ENCODE results near the gene DAZAP1. TPM values are rescaled to one million over a fixed set of nuclear protein-coding genes. Genes with fewer than 3 reads are reported as not detected.

DAZAP1 gene
- total RNA-seq, 4 donors from 2014 or later, result 28.6 to 60.5 (median 48.2) TPM

DNA sequence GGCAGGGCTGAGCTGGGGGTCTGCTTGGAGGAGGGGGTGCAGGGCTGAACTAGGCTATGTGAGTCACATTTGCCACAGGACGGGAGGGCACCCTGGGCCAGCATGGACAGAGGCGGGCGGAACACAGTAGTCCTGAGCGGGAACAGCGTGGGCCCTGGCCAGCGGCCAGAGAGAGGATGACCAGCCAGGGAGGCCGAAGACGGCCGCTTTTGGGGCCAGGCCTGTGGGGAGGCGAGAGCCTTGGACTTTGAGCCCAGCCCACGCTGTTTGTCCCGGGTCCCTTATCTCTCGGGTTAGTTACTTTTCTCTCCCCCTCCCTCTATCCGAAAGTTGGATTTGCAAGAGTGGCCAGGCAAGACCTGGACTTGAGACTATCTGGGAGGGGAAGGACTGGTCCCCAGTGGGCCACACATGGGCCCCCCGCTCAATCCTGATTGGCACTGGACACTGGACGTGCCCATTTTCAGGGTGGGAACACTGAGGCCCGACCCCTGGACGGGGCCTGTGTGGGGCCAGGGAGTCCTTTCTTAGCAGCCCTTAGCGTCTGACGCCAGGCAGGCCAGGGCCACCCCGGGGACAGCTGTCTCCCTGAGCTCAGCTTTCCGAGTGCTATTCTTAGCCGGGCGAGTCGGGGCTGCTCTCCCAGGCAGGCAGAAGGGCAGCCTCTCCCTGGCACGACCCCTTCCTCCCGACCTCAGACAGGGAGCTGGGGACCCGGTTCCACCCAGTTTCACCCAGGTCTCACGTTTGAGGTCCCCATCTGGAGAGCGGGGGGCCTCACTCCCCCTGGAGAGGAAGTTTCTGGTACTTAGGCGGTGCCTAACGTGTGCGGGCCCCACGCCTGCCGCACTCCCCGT is 6.9 kb upstream of the DAZAP1 start:
- TF ChIP-seq POLR2A (IDR thresholded peaks at IDR 0.05), result no peak
- TF ChIP-seq, protein P1, sequence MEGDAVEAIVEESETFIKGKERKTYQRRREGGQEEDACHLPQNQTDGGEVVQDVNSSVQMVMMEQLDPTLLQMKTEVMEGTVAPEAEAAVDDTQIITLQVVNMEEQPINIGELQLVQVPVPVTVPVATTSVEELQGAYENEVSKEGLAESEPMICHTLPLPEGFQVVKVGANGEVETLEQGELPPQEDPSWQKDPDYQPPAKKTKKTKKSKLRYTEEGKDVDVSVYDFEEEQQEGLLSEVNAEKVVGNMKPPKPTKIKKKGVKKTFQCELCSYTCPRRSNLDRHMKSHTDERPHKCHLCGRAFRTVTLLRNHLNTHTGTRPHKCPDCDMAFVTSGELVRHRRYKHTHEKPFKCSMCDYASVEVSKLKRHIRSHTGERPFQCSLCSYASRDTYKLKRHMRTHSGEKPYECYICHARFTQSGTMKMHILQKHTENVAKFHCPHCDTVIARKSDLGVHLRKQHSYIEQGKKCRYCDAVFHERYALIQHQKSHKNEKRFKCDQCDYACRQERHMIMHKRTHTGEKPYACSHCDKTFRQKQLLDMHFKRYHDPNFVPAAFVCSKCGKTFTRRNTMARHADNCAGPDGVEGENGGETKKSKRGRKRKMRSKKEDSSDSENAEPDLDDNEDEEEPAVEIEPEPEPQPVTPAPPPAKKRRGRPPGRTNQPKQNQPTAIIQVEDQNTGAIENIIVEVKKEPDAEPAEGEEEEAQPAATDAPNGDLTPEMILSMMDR (IDR thresholded peaks at IDR 0.05), result no peak
- H3K4me3 ChIP-seq (ENCODE audit: low read depth, poor library complexity, severe bottlenecking), result peak overlapping the region; percentile 15
- no peak for DNase-seq (ENCODE audit: low spot score in 2 of 2)
- intact Hi-C loops (cut with DNase I; ENCODE audit: low total_unique reads), result no loop called here
- WGBS, 2 donors, result 17 to 28% methylated on average over 24 to 31 of the region's 36 CpGs

DNA sequence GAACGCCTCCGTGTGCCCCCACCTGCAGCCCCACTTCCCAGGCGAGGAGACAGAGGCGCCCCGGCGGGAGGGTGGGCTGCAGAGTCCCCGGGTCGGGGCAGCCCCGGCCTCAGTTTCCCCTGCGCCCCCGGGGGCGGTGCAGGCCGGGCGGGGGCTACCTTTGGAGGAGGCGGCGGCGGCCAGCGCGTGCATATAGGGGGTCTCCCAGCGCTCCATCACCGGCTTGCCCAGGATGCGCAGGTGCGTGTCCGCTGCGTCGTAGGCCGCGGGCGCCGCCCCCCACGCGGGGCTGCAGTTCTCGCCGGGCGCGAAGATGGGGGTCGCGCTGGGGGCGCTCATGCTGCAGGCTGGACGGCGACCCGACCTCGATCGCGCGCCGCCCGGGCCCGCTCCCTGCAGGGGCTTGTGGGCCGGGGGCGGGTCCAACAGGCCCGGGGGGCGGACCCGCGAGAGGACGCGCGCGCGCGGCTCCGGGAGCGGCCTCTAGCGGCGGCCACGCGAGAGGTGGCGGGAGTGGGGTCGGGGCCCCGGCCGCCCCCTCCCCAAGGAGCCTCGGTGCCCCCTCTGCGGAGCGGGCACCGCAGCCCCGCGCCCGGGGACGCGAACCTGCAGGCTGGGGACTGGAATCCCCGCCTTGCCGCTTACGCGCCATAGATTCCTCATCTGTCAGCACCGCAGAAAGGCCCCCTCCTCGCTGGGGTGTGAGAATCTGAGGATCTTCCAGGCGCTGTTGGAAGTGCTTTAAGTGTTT is 6.1 kb upstream of the DAZAP1 start, which contains the start of gene GAMT:
TSS of gene GAMT (minus strand) at position 405 of the 751 bp plus-strand sequence. CDS start at position 339, 66 bp downstream.
- no peak for DNase-seq (ENCODE audit: low spot score in 2 of 2)
- intact Hi-C loops (cut with DNase I; ENCODE audit: low total_unique reads), result no loop called here
- H3K4me3 ChIP-seq (ENCODE audit: low read depth, poor library complexity, severe bottlenecking), result peak within 1 kb of the TSS; percentile 15
- WGBS, 2 donors, result 2 to 4% methylated on average over 31 to 36 of the region's 87 CpGs
- no peak for TF ChIP-seq POLR2A (IDR thresholded peaks at IDR 0.05)
- TF ChIP-seq, protein P1 (IDR thresholded peaks at IDR 0.05), result no peak

DNA sequence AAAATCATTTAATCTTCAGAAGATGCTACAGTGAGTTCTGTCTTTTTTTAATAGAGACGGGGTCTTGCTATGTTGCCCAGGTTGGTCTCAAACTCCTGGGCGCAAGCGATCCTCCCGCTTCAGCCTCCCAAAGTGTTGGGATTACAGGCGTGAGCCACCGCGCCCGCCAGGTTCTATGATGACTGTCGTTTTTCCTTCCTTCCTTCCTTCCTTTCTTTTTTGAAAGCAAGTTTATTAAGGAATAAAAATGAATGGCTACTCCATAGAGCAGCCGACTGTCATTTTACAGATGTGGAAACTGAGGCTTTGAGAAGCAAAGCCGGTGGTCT is 5.5 kb upstream of the DAZAP1 start:
- TF ChIP-seq, protein P1 (IDR thresholded peaks at IDR 0.05), result no peak
- TF ChIP-seq POLR2A (IDR thresholded peaks at IDR 0.05), result no peak
- no peak overlapping the region for H3K4me3 ChIP-seq (ENCODE audit: low read depth, poor library complexity, severe bottlenecking)
- no peak for DNase-seq (ENCODE audit: low spot score in 2 of 2)
- intact Hi-C loops (cut with DNase I; ENCODE audit: low total_unique reads), result no loop called here
- WGBS, 2 donors, result 54 to 68% methylated on average over 11 of the region's 11 CpGs

DNA sequence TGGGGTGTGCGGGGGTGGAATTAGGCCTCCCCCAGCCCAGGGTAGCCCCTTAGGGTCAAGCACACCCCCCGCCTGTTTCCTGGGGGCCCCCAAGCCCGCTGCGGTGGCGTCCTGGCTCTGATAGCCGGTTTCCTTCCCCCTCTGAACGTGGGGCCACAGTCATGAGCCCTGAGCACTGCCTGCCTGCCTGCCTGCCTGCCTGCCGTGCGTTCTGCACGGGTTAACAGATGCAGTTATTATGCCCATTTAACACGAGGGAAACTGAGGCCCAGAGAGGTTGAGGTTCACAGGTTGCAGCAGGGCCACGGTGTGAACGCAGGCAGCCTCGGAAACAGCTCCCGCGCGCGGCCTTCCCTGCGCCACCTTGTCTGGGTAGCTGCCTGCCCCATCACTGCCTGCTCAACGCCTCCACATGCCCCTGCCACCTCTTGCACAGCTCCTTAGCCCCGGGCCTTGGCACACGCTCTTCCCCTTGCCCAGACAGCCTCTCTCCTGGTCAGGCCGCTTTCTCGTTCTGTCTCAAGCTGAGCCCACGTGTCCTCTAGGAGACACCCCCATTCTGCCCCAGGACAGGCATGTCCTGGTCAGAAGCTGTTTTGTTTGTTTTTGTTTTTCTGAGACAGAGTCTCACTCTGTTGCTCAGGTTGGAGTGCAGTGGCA is 4.8 kb upstream of the DAZAP1 start:
- TF ChIP-seq POLR2A (IDR thresholded peaks at IDR 0.05), result no peak
- TF ChIP-seq, protein P1 (IDR thresholded peaks at IDR 0.05), result no peak
- intact Hi-C loops (cut with DNase I; ENCODE audit: low total_unique reads), result no loop called here
- WGBS, 2 donors, result 29 to 35% methylated on average over 16 to 23 of the region's 25 CpGs
- no peak for DNase-seq (ENCODE audit: low spot score in 2 of 2)
- H3K4me3 ChIP-seq (ENCODE audit: low read depth, poor library complexity, severe bottlenecking), result no peak overlapping the region

DNA sequence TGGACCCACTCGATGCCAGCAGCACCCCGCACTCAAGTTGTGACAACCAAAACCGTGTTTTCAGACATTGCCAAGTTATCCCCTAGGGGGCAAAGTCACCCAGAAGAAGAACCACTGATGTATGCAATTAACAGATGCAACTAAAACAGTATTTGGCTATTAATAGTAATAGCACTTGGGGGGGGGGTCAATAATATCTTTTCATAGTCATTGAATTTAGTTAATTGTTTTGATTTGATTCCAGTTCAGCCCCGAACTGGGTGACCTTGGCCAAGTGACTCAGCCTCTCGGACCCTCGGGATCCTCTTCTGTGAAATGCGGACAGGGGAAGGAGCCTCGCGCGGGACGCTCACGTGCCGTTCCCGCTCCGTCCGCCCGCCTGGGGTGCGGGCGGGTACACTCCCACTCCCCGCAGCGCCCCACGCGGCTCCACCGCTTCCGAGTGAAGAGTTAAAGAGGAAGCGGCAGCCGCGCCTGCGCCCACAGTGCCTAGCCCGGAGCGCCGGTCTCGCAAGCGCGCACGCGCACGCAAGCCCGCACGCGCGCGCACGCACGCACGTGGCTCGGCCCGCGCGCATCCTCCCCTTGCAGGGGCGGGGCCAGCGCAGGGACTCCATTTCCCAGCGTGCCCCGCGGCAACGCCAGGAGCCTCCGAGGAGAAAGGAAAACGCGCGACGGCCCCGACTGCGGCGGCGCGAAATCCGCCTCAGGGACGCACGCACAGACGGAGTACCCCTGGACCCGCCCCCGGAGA is 435 bp upstream of the DAZAP1 start:
- 1% methylated on average over 49 to 71 of the region's 72 CpGs for WGBS, 2 donors
- DNase-seq (ENCODE audit: low spot score in 2 of 2), result peak; percentile 98 to 100
- intact Hi-C loops (cut with DNase I; ENCODE audit: low total_unique reads), result no loop called here
- peak overlapping the region; percentile 23 for H3K4me3 ChIP-seq (ENCODE audit: low read depth, poor library complexity, severe bottlenecking)
- TF ChIP-seq POLR2A (IDR thresholded peaks at IDR 0.05), result no peak
- TF ChIP-seq, protein P1 (IDR thresholded peaks at IDR 0.05), result no peak

All from lower leg skin (tissue), 4 donors.